ENCODE measurements around the gene PPP5C.

Gene PPP5C

DNA sequence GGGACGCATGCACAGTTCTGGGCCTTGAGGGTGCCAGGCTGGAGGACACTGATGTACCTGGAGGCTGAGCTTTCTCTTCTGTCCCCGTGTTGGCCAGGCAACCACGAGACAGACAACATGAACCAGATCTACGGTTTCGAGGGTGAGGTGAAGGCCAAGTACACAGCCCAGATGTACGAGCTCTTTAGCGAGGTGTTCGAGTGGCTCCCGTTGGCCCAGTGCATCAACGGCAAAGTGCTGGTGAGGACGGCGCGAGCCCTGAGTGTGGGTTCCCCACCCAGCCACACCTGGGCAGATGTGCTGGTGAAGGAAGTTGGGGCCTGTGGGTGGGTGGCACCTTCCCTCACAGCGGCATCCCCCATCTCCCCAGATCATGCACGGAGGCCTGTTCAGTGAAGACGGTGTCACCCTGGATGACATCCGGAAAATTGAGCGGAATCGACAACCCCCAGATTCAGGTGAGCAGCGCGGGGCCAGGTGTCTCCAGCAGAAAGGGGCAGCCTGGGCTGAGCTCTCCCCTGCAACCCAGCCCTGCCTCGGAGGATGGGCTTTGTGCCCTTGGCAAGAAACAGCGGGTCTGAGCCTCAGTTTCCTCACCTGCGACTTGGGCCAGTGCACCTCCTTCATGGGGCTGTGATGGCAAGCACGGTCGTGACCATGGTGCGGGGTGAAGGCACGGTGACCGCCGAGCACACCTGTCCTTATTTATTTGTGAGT is 40.3 kb downstream of the PPP5C start:
- Histone ChIP-seq H2BK5ac (ENCODE audit: low read depth, low read length, poor library complexity) (no peak overlapping the region), H3K4me2 (ENCODE audit: low read length) (no peak overlapping the region), H3K4me1 (ENCODE audit: control insufficient read depth in 1 of 2, insufficient read depth in 2 of 2, low read length in 2 of 2) (peaks cover 0 to under 1% of the 10 kb centered on the region in 2 experiments), H2AK5ac (ENCODE audit: low read length) (no peak overlapping the region), H3K4me3 (ENCODE audit: low read depth, low read length) (no peak overlapping the region), H4K12ac (ENCODE audit: low read depth, low read length) (no peak overlapping the region), H3K79me2 (ENCODE audit: control insufficient read depth, insufficient read depth, low read length, poor library complexity) (no peaks in the 10 kb centered on the region), H2BK120ac (ENCODE audit: insufficient read depth, low read length, poor library complexity) (no peak overlapping the region), H3K14ac (ENCODE audit: low read length) (no peak overlapping the region), H2AFZ (ENCODE audit: insufficient read depth, low read length, poor library complexity) (no peak overlapping the region), H3K9me3 (ENCODE audit: insufficient read depth, low read depth, low read length) (peaks cover 7% of the 10 kb centered on the region), H3K27ac (ENCODE audit: low read depth, low read length) (no peak overlapping the region), H3K4ac (ENCODE audit: low read depth, low read length) (no peak overlapping the region), H3K27me3 (ENCODE audit: insufficient read depth, low read length) (no peaks in the 10 kb centered on the region), H3K23ac (ENCODE audit: low read length) (no peak overlapping the region), H2BK12ac (ENCODE audit: low read length) (no peak overlapping the region), H3K79me1 (ENCODE audit: low read length) (no peaks in the 10 kb centered on the region), H4K91ac (ENCODE audit: low read depth, low read length) (no peak overlapping the region), H3K9ac (ENCODE audit: low read length) (no peak overlapping the region), H3K36me3 (ENCODE audit: control insufficient read depth in 1 of 2, insufficient read depth in 2 of 2, low read length in 2 of 2) (peaks cover 75 to 76% of the 10 kb centered on the region in 2 experiments), H4K8ac (ENCODE audit: low read depth, low read length) (no peak overlapping the region), H3K18ac (ENCODE audit: low read length) (no peak overlapping the region)
- DNase-seq: no peak
- no CpG with 5 or more reads among the region's 30 CpGs for WGBS (ENCODE audit: extremely low coverage, insufficient coverage, insufficient read length)

DNA sequence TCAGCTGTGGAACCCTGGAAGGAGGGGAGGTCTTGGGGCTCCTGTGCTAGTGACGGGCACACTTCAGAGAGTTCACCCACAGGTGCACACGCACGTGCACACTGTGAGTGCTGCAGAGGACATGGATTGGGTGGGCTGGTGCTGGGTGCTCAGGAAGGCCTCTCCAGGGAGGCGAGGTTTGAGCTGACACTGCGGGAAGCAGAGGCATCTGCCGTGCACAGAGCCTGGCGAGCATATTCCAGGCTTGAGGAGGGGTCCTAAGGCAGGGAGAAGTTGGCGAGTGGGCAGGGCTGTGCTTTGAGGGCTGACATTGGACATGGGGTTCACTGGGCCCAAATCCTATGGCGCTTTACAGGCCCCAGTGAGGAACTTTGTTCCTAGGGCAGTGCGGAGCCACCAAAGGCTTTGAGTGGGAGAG is 40.8 kb downstream of the PPP5C start:
- Histone ChIP-seq H3K27ac (ENCODE audit: low read depth, low read length) (no peak overlapping the region), H3K79me1 (ENCODE audit: low read length) (no peaks in the 10 kb centered on the region), H3K27me3 (ENCODE audit: insufficient read depth, low read length) (no peaks in the 10 kb centered on the region), H2BK120ac (ENCODE audit: insufficient read depth, low read length, poor library complexity) (no peak overlapping the region), H2AK5ac (ENCODE audit: low read length) (no peak overlapping the region), H3K23ac (ENCODE audit: low read length) (no peak overlapping the region), H3K18ac (ENCODE audit: low read length) (no peak overlapping the region), H2BK12ac (ENCODE audit: low read length) (no peak overlapping the region), H3K9me3 (ENCODE audit: insufficient read depth, low read depth, low read length) (peaks cover 7% of the 10 kb centered on the region), H3K79me2 (ENCODE audit: control insufficient read depth, insufficient read depth, low read length, poor library complexity) (no peaks in the 10 kb centered on the region), H3K4me1 (ENCODE audit: control insufficient read depth in 1 of 2, insufficient read depth in 2 of 2, low read length in 2 of 2) (peaks cover 0 to 2% of the 10 kb centered on the region in 2 experiments), H2BK5ac (ENCODE audit: low read depth, low read length, poor library complexity) (no peak overlapping the region), H3K14ac (ENCODE audit: low read length) (no peak overlapping the region), H3K36me3 (ENCODE audit: control insufficient read depth in 1 of 2, insufficient read depth in 2 of 2, low read length in 2 of 2) (peaks cover 74 to 77% of the 10 kb centered on the region in 2 experiments), H3K4ac (ENCODE audit: low read depth, low read length) (no peak overlapping the region), H3K9ac (ENCODE audit: low read length) (no peak overlapping the region), H3K4me2 (ENCODE audit: low read length) (no peak overlapping the region), H4K91ac (ENCODE audit: low read depth, low read length) (no peak overlapping the region), H4K8ac (ENCODE audit: low read depth, low read length) (no peak overlapping the region), H2AFZ (ENCODE audit: insufficient read depth, low read length, poor library complexity) (no peak overlapping the region), H3K4me3 (ENCODE audit: low read depth, low read length) (peak overlapping the region; percentile 18), H4K12ac (ENCODE audit: low read depth, low read length) (no peak overlapping the region)
- DNase-seq: no peak
- no CpG with 5 or more reads among the region's 10 CpGs for WGBS (ENCODE audit: extremely low coverage, insufficient coverage, insufficient read length)

DNA sequence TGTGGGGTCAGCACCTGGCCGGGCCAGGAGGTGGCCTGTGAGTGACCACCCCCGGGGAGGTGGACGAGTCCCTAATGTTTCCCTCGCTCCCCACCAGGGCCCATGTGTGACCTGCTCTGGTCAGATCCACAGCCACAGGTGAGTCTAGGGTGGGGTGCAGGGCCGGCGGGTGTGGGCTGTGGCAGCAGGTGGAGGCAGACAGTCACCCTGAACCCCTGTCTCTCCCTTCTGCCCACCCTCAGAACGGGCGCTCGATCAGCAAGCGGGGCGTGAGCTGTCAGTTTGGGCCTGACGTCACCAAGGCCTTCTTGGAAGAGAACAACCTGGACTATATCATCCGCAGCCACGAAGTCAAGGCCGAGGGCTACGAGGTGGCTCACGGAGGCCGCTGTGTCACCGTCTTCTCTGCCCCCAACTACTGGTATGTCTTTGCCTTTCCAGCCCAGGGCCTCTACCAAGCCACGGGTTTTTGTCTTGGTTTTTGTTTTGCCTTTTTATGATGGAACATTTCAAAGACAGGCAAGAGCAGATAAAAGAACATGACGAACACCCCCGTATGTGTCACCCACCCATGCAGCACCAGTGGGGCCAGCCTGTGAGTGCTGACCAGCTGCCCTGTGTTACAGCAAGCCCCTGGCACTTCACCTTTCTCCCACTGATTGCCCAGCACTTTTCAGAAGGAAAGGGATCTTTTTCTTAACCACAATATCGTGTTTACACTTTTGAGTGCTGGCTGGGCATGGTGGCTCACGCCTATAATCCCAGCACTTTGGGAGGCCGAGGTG is 41.6 kb downstream of the PPP5C start:
- peaks cover 0 to 2% of the 10 kb centered on the region in 2 experiments for H3K4me1 ChIP-seq (ENCODE audit: control insufficient read depth in 1 of 2, insufficient read depth in 2 of 2, low read length in 2 of 2)
- no peak overlapping the region for H2AFZ ChIP-seq (ENCODE audit: insufficient read depth, low read length, poor library complexity)
- H3K27ac ChIP-seq (ENCODE audit: low read depth, low read length): no peak overlapping the region
- no peak overlapping the region for H3K4ac ChIP-seq (ENCODE audit: low read depth, low read length)
- H3K18ac ChIP-seq (ENCODE audit: low read length): no peak overlapping the region
- H3K23ac ChIP-seq (ENCODE audit: low read length): no peak overlapping the region
- H3K36me3 ChIP-seq (ENCODE audit: control insufficient read depth in 1 of 2, insufficient read depth in 2 of 2, low read length in 2 of 2): peaks cover 71 to 72% of the 10 kb centered on the region in 2 experiments
- no peak overlapping the region for H3K9ac ChIP-seq (ENCODE audit: low read length)
- no peak overlapping the region for H3K4me2 ChIP-seq (ENCODE audit: low read length)
- no peak overlapping the region for H2AK5ac ChIP-seq (ENCODE audit: low read length)
- H3K14ac ChIP-seq (ENCODE audit: low read length): no peak overlapping the region
- no peak overlapping the region for H2BK5ac ChIP-seq (ENCODE audit: low read depth, low read length, poor library complexity)
- H3K9me3 ChIP-seq (ENCODE audit: insufficient read depth, low read depth, low read length): peaks cover 7% of the 10 kb centered on the region
- H4K91ac ChIP-seq (ENCODE audit: low read depth, low read length): no peak overlapping the region
- H3K79me2 ChIP-seq (ENCODE audit: control insufficient read depth, insufficient read depth, low read length, poor library complexity): no peaks in the 10 kb centered on the region
- no peak overlapping the region for H3K4me3 ChIP-seq (ENCODE audit: low read depth, low read length)
- H4K12ac ChIP-seq (ENCODE audit: low read depth, low read length): no peak overlapping the region
- no peaks in the 10 kb centered on the region for H3K27me3 ChIP-seq (ENCODE audit: insufficient read depth, low read length)
- H2BK120ac ChIP-seq (ENCODE audit: insufficient read depth, low read length, poor library complexity): no peak overlapping the region
- WGBS (ENCODE audit: extremely low coverage, insufficient coverage, insufficient read length): no CpG with 5 or more reads among the region's 25 CpGs
- no peaks in the 10 kb centered on the region for H3K79me1 ChIP-seq (ENCODE audit: low read length)
- DNase-seq: no peak
- no peak overlapping the region for H4K8ac ChIP-seq (ENCODE audit: low read depth, low read length)
- H2BK12ac ChIP-seq (ENCODE audit: low read length): no peak overlapping the region

DNA sequence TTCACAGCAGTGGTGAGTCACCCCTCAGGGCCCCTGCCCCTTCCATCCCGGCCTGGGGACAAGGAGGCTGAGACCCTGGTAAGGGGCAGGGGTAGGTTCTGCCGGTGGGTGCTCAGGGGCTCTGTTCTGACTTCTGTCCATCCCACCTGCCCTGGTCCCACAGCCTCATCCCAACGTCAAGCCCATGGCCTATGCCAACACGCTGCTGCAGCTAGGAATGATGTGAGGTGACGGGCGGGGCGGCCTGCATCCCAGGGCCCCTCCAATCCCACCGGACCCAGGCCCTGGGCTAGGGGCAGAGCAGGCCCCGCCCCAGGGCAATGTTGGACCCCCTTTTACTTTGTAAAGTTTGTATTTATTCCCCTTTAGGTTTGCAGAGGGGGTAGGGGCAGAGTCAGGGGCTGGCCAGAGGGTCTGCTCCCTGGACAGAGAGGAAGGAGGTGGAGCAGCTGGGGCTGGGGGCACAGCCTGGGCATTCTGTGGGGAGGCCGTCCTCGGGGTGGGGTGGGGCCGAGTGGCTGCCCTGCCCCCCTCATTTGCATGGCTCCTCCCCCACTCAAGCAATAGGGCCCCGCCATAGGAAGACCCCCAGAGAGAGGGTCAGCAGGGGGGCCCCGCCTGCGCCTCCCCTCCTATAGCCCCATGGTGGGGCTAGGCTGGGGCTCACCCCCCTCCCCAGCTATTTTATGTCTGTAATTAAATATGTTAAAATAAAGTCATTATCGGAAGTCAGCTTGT is 43.4 kb downstream of the PPP5C start:
- Histone ChIP-seq H3K4me2 (ENCODE audit: low read length) (no peak overlapping the region), H4K91ac (ENCODE audit: low read depth, low read length) (no peak overlapping the region), H3K36me3 (ENCODE audit: control insufficient read depth in 1 of 2, insufficient read depth in 2 of 2, low read length in 2 of 2) (peaks cover 56 to 59% of the 10 kb centered on the region in 2 experiments), H3K18ac (ENCODE audit: low read length) (no peak overlapping the region), H3K4me3 (ENCODE audit: low read depth, low read length) (no peak overlapping the region), H2AFZ (ENCODE audit: insufficient read depth, low read length, poor library complexity) (no peak overlapping the region), H3K4ac (ENCODE audit: low read depth, low read length) (no peak overlapping the region), H2BK5ac (ENCODE audit: low read depth, low read length, poor library complexity) (no peak overlapping the region), H3K9me3 (ENCODE audit: insufficient read depth, low read depth, low read length) (peaks cover 7% of the 10 kb centered on the region), H2BK12ac (ENCODE audit: low read length) (no peak overlapping the region), H4K8ac (ENCODE audit: low read depth, low read length) (no peak overlapping the region), H3K4me1 (ENCODE audit: control insufficient read depth in 1 of 2, insufficient read depth in 2 of 2, low read length in 2 of 2) (peaks cover 5% of the 10 kb centered on the region in 2 experiments), H3K9ac (ENCODE audit: low read length) (no peak overlapping the region), H3K27ac (ENCODE audit: low read depth, low read length) (no peak overlapping the region), H3K14ac (ENCODE audit: low read length) (no peak overlapping the region), H4K12ac (ENCODE audit: low read depth, low read length) (no peak overlapping the region), H3K23ac (ENCODE audit: low read length) (no peak overlapping the region), H2BK120ac (ENCODE audit: insufficient read depth, low read length, poor library complexity) (no peak overlapping the region), H3K79me2 (ENCODE audit: control insufficient read depth, insufficient read depth, low read length, poor library complexity) (no peaks in the 10 kb centered on the region), H3K27me3 (ENCODE audit: insufficient read depth, low read length) (no peaks in the 10 kb centered on the region), H2AK5ac (ENCODE audit: low read length) (no peak overlapping the region), H3K79me1 (ENCODE audit: low read length) (no peaks in the 10 kb centered on the region)
- DNase-seq: no peak
- WGBS (ENCODE audit: extremely low coverage, insufficient coverage, insufficient read length): no CpG with 5 or more reads among the region's 16 CpGs
